Effector CD4-positive, alpha-beta T cell (primary cell): ENCODE results near the gene PXT1.
"Not testable (repeated sequence)": the region's sequence is repeated elsewhere in the genome, so short reads cannot be mapped to it uniquely, and the experiment has no call there.

ENCODE experiments used
- DNase-seq: peaks from one replicate; pipeline ENCODE4 v3.0.0-alpha.2; 2020

The PXT1 gene

GRCh38 chr6:36443471-36444428 lies 1.1 kb upstream of the PXT1 start:
- no peak for DNase-seq

DNA sequence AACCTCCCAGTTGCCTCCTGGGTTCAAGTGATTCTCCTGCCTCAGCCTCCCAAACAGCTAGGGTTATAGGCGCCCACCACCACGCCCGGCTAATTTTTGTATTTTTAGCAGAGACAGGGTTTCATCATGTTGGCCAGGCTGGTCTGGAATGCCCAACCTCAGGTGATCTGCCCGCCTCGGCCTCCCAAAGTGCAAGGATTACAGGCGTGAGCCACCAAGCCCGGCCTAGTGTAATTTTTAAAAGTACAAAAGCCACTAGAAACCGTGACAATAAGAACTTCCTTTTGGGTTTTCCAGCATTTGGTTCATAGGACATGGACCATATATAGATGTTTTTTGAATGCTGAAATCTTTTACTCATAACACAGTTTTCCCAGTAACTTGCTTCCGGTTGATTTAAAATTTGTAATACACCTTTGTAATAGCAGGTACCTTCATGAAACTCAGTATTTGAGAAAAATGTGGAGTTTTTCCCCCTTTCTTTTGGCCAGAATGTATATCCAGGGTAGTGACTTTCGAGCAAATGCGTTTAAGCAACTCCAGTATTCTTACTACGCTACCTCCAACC lies 467 bp downstream of the PXT1 start:
- DNase-seq = no peak

- peak; percentile 80 for DNase-seq
These were observed 1.3 kb downstream of the PXT1 start for GRCh38 chr6:36441307-36441894.

- DNase-seq = no peak
These were observed 6.2 kb downstream of the PXT1 start for GRCh38 chr6:36436466-36436865.

DNA sequence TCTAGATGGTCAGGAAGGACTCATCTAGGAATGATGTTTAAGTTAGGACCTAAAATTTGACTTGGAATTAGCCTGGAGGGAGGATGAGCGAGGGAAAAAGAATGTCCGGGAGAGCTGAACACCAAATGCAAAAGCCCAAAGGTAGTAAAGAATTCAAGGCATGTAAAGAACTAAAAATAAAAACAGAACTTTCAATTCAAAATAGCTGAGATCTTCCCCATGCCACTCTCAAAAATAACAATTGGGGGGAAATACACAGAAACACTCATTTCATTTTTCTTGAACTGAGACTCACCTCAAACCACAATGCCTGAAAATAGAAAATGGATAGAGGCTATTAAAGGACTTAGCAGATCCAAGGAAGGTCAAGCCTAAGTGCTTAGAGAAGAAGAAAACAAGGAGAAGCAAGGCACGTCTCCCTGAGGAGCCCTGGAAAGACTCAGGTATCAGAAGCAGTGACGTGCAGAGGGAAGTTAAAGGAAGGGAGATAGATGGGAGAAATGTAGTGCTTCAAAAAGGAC lies 10.4 kb downstream of the PXT1 start:
- no peak for DNase-seq

- DNase-seq = no peak
These were observed 11.5 kb downstream of the PXT1 start for GRCh38 chr6:36431197-36431596.

DNA sequence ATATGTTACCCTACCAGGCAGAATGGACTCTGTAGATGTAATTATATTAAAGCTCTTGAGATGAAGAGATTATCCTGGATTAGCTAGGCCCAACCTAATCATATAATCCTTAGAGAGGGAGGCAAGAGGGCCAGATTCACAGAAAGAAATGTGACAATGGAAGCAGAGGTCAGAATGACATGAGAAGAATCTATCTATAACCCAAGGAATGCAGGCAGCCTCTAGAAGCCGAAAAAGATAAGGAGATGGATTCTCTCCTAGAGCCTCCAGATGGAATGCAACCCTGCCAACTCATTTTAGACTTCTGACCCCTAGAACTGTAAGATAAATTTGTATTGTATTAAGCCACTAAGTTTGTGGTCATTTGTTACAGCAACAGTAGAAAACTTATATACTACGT lies 12.3 kb downstream of the PXT1 start:
- DNase-seq = no peak

DNA sequence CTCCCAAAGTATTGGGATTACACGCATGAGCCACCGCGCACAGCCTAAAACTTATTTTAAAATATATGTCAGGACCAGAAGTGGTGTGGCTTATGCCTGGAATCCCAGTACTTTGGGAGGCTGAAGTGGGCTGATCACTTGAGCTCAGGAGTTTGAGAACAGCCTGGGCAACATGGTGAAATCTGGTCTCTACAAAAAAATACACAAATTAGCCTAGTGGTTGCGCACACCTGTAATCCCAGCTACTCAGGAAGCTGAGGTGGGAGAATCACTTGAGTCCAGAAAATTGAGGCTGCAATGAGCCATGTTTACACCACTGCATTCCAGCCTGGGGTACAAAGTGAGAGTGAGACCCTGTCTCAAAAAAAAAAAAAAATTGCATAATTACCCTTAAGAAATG lies 13.7 kb downstream of the PXT1 start:
- no peak for DNase-seq

DNA sequence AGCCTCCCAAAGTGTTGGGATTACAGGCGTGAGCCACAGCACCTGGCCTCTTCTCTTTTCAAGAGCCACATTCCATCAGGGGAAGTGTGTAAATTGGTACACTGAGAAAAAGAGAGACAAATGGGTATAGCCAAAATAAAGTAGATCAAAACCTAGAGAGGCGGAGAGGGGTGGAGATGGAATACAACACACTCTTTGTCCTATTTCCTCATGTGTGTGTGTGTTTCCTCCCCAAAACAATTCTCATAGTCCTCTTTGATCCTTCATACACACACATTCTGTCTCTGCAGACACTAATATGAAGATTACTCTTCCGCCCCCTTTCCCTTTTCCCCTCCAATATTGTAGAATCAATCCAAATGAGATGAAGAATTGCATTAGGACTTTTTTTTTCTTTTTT lies 16.0 kb downstream of the PXT1 start:
- no peak for DNase-seq

- peak; percentile 99 for DNase-seq
These were observed 19.4 kb downstream of the PXT1 start for GRCh38 chr6:36423101-36423824.

DNA sequence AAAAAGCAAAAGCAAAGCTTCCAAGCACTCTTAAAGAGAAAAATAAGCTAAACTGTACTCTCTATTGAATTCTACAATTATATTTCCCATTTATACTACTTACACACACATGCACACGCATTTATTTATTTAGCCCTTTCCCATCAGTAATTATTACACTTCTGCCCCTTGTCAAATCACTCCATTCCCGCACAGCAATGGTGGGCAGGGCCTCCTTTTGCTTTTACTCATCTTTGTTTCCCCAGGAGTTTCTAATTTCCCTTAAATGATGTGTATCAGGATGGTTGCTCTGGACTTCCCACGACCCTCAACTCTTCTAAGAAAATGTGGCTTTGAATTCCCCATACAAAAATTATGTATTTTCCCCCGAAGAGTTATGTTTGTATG lies 19.9 kb downstream of the PXT1 start:
- DNase-seq = no peak

DNA sequence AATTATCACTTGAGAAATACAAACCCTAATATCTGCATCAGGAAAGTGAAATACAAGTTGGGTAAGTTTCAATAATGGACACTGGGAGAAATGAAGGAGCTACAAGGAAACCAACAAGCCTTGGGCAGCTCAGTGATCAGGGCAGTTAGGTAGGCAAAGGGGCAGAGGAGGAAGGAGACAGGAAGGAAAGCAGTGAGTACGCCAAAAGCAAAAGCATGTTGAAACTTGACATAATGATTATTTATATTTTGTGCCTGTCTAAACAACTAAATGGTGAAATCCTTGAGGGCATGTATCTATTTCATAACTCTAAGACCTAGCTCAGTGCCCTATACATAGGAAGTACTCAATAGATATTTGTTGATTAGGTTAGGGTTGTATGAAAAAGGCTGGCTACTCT lies 23.3 kb downstream of the PXT1 start:
- no peak for DNase-seq

DNA sequence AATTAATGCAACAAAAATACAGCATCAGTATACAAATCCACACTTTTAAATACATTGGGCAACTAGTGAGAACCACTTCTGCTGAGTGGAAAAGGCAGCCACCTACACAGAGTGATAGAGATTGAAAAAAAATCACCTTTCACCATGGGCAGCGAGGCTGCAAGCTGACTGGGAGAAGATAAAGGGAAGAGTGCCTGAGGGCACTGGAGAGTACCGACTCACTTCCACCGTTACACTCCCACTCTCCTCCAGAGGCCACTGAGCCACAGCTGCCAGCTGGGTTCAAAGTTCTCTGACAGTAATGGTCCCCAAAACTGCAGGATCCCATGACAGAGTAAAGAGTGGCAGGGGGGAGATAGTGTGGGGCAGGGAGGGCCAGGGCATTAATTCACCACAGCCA lies 24.1 kb downstream of the PXT1 start:
- DNase-seq = no peak

DNA sequence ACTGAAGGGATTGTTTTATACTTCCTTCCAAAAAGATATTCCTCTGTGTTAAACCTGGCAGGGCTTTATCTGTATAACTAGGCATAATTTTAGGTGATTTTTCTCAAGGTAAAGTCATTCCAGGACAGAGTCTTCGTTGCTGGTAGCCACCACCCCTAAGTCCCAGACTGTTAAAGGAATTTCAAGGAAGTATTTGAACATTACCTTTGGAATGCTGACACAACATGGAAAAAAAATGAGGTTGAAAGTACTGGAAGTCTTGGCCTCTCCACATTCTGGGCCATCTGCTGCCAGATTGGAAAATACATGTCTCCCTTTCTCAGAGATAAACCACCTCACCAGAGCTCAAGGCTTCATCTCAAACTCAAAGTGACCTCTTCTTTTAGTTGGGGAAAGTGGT lies 28.2 kb downstream of the PXT1 start:
- no peak for DNase-seq

DNA sequence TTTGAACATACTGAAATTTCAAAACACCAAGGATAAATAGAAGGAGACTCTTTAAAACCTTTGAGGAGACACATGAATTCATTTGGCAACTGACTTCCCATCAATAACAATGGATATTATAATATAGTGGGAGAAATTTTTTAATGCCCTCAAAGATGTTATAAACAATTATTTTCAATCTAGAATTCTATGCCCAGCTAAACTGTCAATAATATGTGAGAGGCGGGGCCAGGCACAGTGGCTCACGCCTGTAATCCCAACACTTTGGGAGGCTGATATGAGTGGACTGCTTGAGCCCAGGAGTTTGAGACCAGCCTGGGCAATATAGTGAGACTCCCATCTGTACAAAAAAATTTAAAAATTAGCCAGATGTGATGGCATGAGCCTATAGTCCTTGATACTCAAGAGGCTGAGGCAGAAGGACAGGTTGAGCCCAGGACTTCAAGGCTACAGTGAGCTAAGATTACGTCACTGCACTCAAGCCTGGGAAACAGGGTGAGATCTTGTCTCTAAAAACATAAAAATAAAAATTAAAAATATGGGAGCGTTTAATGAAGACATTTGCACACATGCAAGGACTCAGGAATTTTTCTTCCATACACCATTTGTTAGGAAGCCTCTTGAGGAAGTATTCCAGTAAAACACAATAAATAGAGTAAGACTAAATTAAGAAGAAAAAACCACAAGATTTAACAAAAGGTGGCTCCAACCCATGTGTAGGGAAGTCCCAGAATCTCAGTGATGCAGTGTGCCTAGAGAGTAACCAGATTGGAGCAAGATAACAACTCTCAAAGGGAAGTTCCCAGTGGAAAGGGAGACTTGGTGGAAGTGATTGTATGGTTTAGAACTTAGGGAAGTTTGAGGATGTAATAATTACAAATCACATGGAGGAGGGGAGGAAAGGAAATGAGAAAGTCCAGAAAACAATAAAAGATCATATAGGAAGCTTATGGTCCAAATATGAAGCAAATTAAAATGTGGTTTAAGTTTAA lies 28.9 kb downstream of the PXT1 start:
- DNase-seq = no peak

DNA sequence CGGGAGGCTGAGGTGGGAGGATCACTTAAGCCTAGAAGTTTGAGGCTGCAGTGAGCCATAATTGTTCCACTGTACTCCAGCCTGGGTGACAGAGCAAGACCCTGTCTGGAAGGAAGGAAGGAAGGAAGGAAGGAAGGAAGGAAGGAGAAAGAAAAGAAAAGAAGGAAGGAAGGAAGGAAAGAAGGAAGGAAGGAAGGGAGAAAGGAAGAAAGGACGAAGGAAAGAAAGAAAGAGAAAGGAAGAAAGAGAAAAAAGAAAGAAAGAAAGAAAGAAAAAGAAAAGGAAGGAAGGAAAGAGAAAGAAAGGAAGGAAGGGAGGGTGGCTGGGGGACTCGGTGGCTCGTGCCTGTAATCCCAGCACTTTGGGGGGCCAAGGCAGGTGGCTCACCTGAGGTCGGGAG lies 32.9 kb downstream of the PXT1 start:
- not testable (repeated sequence) for DNase-seq

- DNase-seq = no peak
These were observed 38.5 kb downstream of the PXT1 start for GRCh38 chr6:36404164-36404563.

DNA sequence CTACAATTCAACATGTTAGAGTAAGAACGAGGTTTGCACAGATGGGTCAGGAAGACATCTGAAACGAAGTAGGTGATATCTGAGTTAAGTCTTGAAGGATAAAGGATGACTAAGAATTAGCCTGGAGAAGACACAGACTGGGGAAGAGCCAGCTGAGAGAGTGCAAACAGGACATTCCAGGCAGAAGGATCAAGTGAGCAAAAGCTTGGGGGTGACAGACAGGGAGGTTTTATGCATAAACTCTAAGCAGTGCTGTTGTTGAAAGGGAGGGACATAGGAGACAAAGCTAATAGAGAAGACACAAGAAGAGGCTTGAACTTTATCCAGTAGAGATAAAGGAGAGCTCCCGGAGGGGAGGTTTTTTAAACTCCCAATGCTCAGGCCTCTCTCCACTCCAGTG lies 40.2 kb downstream of the PXT1 start:
- no peak for DNase-seq

DNA sequence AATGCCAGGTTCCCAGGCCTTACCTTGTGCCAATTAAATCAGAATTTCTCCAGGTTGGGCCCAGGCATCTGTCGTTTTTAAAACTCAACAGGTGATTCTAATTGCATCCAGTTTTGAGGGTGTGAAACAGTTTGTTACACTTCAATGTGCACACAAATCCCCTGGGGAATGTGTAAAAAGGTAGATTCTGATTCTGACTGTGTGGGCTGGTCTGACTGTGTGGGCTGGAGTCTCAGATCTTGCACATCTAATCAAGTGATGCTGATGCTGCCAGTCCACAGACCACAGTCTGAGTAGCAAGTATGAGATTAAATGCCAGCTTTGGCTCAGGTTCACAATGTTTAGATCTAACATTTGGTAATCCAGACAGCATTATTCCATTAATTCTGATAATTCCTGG lies 42.7 kb downstream of the PXT1 start:
- DNase-seq = no peak

GRCh38 chr6:36392621-36393020 lies 50.0 kb downstream of the PXT1 start:
- DNase-seq = no peak

DNA sequence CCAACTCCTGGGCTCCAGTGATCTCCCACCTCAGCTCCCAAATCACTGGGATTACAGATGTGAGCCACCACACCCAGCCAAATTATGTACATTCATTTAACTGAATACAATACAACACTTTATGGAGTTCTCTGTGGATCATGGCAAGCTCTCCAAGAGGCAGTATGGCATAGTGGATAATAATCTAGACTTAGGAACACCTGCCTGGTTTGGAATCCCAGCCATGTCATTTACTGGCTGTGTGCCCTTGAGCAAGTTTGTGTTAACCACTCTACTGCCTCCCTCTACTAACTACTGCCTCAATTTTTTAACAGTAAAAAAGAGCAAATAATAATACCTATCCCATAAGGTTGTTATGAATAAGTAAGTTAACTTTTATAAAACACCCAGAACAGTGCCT lies 53.3 kb downstream of the PXT1 start:
- DNase-seq = no peak
